SK-N-SH treated with all-trans-retinoic acid at 6 μM for 48 hours (cell line): ENCODE measurements around the gene FOXA1.

ENCODE experiments used
- ESRRG ChIP-seq: fragments of 250-450 bp; sonication (Bioruptor Pico); IDR thresholded peaks from 2 replicates; pipeline ENCODE4 v1.6.1; 2021; ENCODE audit warnings: mild to moderate bottlenecking
- PATZ1 ChIP-seq: fragments of 250-450 bp; sonication (Bioruptor Pico); IDR thresholded peaks from 2 replicates; pipeline ENCODE4 v1.8.0; 2020; ENCODE audit warnings: mild to moderate bottlenecking, moderate library complexity, borderline replicate concordance
- RARB ChIP-seq: fragments of 250-450 bp; sonication (Bioruptor Pico); IDR thresholded peaks from 2 replicates; pipeline ENCODE4 v1.8.0; 2021; ENCODE audit warnings: mild to moderate bottlenecking, moderate library complexity
- SNAI2 ChIP-seq: fragments of 250-450 bp; sonication (Bioruptor Pico); IDR thresholded peaks from 2 replicates; pipeline ENCODE4 v1.5.0; 2020; ENCODE audit warnings: mild to moderate bottlenecking, moderate library complexity
- ZFP30 ChIP-seq: fragments of 450-650 bp; formaldehyde crosslinking; IDR thresholded peaks from 2 replicates; pipeline ENCODE4 v1.5.0; 2022; ENCODE audit warnings: mild to moderate bottlenecking, moderate library complexity
- ZNF565 ChIP-seq: fragments of 450-650 bp; formaldehyde crosslinking; conservative IDR thresholded peaks from 2 replicates; pipeline ENCODE4 v1.5.0; 2020; ENCODE audit warnings: low read depth, mild to moderate bottlenecking, moderate library complexity

DNA sequence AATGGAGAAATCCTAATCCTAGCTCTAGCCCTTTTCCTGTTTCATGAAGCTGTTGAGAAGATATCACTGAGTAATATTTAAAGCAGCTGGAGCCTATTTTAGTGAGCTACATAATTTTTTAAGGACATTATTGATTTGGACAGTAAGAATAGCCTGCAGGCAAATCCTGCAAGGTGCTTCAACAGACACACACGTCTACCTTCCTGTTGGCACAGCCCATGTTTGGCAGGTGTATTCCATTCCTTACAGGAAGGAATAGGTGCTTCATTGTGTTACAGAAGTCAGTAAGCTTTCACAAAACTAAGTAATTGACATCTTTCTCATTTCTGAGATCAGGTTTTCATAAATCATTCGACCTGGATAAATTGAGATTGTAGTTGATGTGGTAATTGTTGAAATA, 50.6 kb downstream of the FOXA1 start:
- TF ChIP-seq PATZ1 (no peak), ZNF565 (no peak), RARB (CRISPR knock-in tag) (no peak), ZFP30 (no peak), SNAI2 (CRISPR knock-in tag) (no peak), ESRRG (CRISPR knock-in tag) (no peak)
